Endothelial cell of umbilical vein (primary cell): ENCODE data around the gene LYRM9.

Source experiments
- CTCF ChIP-seq, 2 donors: IDR thresholded peaks; 1 replicate in 1 of 2; 2 replicates in 1 of 2; pipeline ENCODE4 v1.5.1; 2011; ENCODE audit warnings: low read length in 2 of 2, mild to moderate bottlenecking in 2 of 2, moderate library complexity in 2 of 2, control low read depth in 1 of 2, inconsistent platforms in 1 of 2, low read depth in 1 of 2; ENCODE audit not compliant: insufficient read depth in 1 of 2; ENCODE audit errors: extremely low read depth in 1 of 2
- EZH2 ChIP-seq: IDR thresholded peaks from 2 replicates; pipeline ENCODE4 v1.6.1; 2012; ENCODE audit warnings: borderline replicate concordance, low read depth, mild to moderate bottlenecking, moderate library complexity, low read length, inconsistent platforms; ENCODE audit not compliant: severe bottlenecking
- FOS ChIP-seq: IDR thresholded peaks from 2 replicates; pipeline ENCODE4 v1.6.1; 2011; ENCODE audit warnings: mild to moderate bottlenecking, low read length, moderate library complexity, borderline replicate concordance; ENCODE audit not compliant: insufficient read depth
- GATA2 ChIP-seq: IDR thresholded peaks from 2 replicates; pipeline ENCODE4 v1.7.0; 2011; ENCODE audit warnings: low read depth, mild to moderate bottlenecking, moderate library complexity, mixed read lengths, low read length; ENCODE audit not compliant: insufficient read length, insufficient read depth
- JUN ChIP-seq: IDR thresholded peaks from 2 replicates; pipeline ENCODE4 v1.6.1; 2011; ENCODE audit warnings: borderline replicate concordance, low read depth; ENCODE audit not compliant: insufficient read length, insufficient read depth
- MAX ChIP-seq: IDR thresholded peaks from 2 replicates; pipeline ENCODE4 v1.6.1; 2011; ENCODE audit not compliant: insufficient read depth, insufficient read length
- MYC ChIP-seq: IDR thresholded peaks from one replicate; pipeline ENCODE4 v1.6.1; 2011; ENCODE audit warnings: mild to moderate bottlenecking, low read depth, low read length
- POLR2A ChIP-seq: IDR thresholded peaks from 2 replicates; pipeline ENCODE4 v1.6.1; 2012; ENCODE audit warnings: low read depth, mild to moderate bottlenecking, control low read depth, low read length
- POLR2AphosphoS5 ChIP-seq: IDR thresholded peaks from 2 replicates; pipeline ENCODE4 v1.6.1; 2012; ENCODE audit warnings: low read depth, mild to moderate bottlenecking, control low read depth, low read length, moderate library complexity; ENCODE audit not compliant: insufficient read depth

- TF ChIP-seq CTCF (IDR thresholded peaks at IDR 0.05; ENCODE audit: extremely low read depth in 1 of 2, insufficient read depth in 1 of 2, low read depth in 1 of 2, low read length in 2 of 2) (no peak), POLR2A (no peak), EZH2 (no peak), JUN (no peak), POLR2AphosphoS5 (no peak), MAX (no peak), FOS (no peak), GATA2 (no peak), MYC (no peak)
Observed at GRCh38 chr17:27898096-27898495, 4.9 kb upstream of the LYRM9 start.
